Tibial nerve (tissue), 3 donors: ENCODE data around the gene SVOPL.

Source experiments
- POLR2A ChIP-seq, 2 donors: fragments of 450-650 bp; IDR thresholded peaks; one replicate each; pipeline ENCODE4 v1.6.1; 2017; ENCODE audit warnings: antibody characterized with exemption in 2 of 2, mild to moderate bottlenecking in 2 of 2, moderate library complexity in 2 of 2
- TF ChIP-seq, protein P1 (sequence below), 5 experiments: fragments of 200-600 bp in 3 of 5; fragments of 450-650 bp in 2 of 5; sonication (generic) in 3 of 5; IDR thresholded peaks; one replicate each; pipeline ENCODE4 v1.5.1; 2016 to 2019; ENCODE audit warnings: antibody characterized with exemption in 5 of 5, mild to moderate bottlenecking in 3 of 5, moderate library complexity in 2 of 5

DNA sequence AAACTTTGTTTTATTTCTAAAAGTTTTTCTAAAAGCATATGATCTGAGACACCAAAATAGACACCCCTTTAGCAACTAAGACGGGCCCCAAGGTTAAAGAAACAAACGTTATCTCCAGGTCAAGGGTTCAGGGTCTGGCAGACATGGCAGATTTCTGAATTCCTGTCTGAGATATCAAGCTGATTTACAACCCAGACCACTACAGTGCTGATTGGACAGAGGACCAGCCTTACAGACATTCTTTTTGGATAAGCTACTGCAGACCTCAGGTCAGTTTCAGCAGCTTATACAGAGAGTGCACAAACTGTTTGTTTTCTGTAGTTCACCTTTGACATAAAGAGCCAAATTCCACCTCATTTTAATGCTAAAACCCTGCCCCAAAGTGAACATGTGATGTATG lies 34.8 kb downstream of the SVOPL start:
- no peak for TF ChIP-seq POLR2A (IDR thresholded peaks at IDR 0.05)
- TF ChIP-seq, protein P1, sequence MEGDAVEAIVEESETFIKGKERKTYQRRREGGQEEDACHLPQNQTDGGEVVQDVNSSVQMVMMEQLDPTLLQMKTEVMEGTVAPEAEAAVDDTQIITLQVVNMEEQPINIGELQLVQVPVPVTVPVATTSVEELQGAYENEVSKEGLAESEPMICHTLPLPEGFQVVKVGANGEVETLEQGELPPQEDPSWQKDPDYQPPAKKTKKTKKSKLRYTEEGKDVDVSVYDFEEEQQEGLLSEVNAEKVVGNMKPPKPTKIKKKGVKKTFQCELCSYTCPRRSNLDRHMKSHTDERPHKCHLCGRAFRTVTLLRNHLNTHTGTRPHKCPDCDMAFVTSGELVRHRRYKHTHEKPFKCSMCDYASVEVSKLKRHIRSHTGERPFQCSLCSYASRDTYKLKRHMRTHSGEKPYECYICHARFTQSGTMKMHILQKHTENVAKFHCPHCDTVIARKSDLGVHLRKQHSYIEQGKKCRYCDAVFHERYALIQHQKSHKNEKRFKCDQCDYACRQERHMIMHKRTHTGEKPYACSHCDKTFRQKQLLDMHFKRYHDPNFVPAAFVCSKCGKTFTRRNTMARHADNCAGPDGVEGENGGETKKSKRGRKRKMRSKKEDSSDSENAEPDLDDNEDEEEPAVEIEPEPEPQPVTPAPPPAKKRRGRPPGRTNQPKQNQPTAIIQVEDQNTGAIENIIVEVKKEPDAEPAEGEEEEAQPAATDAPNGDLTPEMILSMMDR (IDR thresholded peaks at IDR 0.05) = no peak
